ENCODE results near the gene PIGU.

The PIGU gene

DNA sequence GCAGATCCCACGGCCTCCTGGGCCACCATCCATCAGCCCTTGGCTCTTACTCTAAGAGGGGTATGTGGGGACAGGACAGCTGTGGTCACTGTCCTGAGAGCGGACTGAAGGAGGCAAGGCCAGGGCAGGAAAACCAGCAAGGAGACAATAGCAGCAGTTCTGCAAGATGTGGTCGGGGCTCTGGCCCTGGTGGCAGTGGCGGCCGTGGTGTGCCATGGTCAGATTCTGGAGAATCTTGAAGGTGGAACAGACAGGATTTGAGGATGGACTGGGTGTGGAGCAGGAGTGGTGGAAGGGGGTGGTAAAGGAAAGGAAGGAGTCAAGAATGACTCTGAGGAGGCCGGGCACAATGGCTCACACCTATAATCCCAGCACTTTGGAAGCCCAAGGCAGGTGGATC is 124.3 kb downstream of the PIGU start:
- DNase-seq (ENCODE audit: low spot score) = no peak

- no peak for DNase-seq (ENCODE audit: low spot score)
Measured at GRCh38 chr20:34549929-34550305, 127.0 kb downstream of the PIGU start.

DNA sequence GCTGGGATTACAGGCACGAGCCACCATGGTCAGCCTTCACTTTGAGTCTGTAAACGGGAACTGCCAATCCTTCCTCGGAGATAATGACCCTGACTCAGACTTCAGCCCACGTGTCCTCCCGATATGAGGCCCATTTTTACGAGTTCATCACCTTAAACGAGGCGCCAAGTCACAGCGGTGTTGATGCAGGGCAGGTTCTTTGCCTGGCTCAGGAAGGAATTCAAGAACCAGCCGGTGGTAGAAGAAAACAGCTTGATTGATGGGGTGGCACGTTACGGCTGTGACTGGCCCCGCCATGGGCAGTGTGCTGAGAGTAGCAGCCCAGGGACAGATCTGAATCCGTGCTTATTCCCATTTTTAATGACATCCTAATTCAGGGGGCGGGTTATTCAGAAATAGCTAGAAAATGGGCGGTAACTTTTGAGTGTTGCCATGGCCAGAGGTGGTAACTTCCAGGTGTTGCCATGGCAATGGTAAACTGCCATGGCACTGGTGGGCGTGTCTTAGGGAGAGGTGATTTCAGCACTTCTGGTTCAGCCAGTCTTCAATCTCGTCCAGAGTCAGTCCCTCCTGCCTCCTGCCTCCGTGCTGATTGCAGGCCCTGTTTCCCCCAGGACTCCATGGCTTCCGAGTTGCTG is 127.5 kb downstream of the PIGU start:
- no peak for DNase-seq (ENCODE audit: low spot score)

DNA sequence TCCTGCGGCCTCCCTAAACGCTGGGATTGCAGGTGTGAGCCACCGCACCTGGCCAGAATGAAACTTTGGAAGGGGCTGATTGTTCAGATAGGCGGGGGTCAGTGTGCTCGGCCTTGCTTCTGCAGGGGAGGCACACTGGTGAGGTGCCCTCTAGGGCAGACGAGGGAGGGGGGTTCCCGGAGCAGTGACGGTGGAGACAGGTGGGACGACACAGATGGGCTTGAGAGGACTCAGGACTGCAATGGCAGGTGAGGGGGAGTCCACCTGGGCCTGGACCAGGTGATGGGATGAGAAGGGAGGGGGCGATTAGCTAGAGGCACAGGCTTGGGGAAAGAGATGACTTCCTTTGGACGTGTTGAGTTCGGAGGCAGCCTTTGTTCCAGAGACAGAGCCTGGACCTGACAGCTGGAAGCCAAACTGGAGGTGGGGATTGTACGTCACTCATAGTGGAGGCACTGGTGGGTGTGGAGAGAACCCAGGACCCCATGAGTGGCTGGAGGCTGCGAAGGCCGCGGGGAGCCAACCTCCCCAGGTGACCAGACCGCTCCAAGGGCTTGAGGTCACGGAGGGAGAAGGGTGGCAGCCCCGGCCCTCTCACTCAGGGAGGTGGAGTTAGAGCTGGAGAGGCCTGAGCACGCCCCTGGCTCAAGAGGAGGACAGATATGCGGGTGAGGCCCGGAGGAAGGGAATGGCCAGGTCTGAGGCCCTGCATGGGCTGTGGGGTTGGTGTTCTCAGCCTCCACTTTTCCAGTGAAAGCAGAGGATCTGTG is 128.9 kb downstream of the PIGU start:
- no peak for DNase-seq (ENCODE audit: low spot score)

DNA sequence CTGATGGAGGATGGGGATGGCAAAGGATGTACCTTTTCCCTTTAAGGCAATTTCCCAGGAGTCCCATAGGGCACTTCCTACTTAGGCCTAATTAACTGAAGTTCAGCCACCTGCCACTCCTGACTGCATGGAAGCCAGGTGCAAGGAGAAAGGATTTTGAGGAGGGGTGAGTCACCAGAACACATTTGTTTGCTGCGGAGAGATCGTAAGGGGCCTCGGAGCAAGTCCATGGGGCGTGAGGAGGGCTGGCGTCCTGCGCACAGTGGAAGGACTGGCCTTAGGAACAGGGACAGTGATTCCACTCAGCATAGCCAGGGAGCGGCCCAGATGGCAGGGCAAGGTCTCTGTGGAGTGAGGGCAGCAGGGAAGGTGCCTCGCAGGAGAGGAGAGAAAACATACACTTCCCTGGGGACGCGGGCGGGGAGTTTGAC is 130.1 kb downstream of the PIGU start:
- DNase-seq (ENCODE audit: low spot score) = no peak

DNA sequence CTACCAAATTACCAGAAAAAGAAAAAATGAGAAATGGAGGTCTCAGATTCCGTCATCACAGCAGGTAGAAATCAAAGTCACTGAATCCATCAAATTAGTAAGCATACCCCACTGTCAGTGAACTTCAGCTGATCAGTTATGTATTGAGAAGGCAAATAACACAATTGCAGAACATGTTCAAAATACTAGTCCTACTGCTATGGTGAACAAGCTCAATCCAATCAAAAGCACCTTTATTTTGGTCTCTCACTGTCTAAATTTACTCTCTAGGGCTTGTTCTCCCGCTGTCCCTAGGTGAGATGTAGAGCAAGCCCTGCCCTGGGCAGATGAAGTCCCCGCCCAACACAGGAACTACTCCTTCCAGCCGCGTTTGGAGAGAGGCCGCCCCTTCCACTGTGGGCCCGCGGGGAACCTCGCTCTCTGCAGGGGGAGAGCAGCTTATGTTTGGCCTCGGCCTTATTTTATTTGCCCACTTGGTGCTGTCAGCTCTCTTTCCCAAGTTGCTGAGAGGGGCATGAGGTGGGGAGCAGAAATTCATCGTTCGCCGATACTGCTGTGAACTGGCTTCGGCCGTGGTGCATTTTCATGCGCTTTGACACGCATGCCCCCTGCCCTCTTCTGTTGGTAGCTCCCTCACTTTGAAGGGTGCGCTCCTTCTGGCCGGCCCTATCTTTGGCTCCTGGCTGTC is 132.6 kb downstream of the PIGU start:
- DNase-seq (ENCODE audit: low spot score) = no peak

GRCh38 chr20:34543463-34544056 is 133.3 kb downstream of the PIGU start:
- DNase-seq (ENCODE audit: low spot score) = no peak

DNA sequence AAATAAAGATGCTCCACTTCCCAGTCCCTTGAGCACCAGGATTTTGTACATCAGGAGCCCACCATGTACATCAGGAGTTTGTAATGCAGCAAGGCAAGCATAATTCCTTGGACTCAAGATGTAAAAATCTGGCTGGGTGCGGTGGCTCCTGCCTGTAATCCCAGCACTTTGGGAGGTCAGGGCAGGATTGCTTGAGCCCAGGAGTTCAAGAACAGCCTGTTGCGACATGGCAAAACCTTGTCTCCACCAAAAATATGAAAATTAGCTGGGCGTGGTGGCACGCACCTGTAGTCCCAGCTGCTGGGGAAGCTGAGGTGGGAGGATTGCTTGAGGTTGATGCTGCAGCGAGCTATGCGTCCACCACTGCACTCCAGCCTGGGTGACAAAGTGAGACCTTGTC is 134.5 kb downstream of the PIGU start:
- DNase-seq (ENCODE audit: low spot score) = no peak

GRCh38 chr20:34541917-34542316 is 135.0 kb downstream of the PIGU start:
- DNase-seq (ENCODE audit: low spot score) = no peak

- DNase-seq (ENCODE audit: low spot score) = no peak
Measured at GRCh38 chr20:34541264-34541901, 135.5 kb downstream of the PIGU start.

DNA sequence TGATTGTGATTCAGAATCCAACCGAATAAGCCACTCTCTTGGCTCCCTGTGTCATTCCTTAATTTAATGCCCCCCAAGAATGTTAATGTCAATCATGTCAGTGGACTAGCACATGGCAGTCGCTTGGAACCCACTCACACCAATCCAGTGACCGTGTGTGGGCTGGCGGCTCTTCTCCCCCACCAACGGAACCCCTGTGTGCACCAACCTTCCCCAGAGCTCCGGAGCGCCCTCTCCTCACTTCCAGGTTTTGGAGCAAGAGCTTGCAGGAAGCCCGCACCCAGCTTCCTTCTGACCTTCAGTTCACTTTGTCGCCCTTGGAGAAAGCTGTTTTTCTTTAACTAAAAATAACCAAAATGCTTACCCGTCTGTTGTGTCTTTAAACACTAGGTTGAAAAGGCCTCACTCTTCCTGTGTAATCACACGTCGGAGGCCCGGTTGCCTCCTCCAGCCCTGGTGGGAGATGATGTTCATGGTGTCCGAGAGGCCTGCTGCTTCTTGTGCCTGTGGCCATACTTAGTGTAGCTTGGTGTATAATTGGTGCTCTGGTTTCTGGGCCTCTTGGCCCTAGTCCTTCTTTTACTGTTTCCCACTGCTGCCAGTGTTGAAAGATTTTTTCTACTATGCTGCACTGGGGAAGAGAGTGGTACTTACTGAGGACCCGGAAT is 136.2 kb downstream of the PIGU start:
- DNase-seq (ENCODE audit: low spot score) = no peak

DNA sequence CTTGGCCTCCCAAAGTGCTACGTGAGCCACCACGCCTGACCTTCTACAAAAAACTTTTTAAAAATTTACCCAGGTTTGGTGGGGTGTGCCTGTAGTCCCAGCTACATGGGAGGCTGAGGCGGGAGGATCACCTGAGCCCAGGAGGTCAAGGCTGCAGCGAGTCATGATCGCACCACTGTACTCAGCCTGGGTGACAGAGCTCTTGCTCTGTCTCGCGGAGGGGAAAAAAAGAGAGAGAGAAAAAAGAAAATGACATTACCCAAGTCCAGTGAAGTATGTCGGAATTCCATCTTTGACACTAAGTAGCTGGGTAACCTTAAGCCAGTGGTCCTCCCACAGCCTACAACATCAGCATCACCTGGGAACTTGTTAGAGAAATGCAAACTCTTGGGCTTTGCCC is 137.1 kb downstream of the PIGU start:
- no peak for DNase-seq (ENCODE audit: low spot score)

DNA sequence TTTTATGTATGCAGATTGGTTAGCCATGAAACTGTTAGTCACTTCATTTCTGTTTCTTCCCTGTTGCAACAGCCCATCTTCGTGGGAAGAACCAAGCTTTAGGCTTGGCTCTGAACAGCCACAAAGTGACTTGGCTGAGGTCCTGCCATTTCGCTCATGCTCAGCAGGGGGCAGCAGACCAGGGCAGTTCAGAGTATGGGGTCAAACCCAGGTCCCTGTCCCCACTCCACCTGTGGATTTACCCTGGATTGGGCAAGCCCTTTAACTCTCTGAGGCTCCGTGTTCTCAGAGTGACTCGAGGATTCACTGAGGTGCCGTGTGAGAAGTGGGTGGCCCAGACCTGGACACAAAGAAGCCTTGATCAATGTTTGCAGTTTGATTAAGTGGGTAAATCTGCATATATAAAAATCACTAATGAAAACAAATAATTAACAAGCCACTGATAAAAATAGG is 138.2 kb downstream of the PIGU start:
- peak; percentile 92 for DNase-seq (ENCODE audit: low spot score)

DNA sequence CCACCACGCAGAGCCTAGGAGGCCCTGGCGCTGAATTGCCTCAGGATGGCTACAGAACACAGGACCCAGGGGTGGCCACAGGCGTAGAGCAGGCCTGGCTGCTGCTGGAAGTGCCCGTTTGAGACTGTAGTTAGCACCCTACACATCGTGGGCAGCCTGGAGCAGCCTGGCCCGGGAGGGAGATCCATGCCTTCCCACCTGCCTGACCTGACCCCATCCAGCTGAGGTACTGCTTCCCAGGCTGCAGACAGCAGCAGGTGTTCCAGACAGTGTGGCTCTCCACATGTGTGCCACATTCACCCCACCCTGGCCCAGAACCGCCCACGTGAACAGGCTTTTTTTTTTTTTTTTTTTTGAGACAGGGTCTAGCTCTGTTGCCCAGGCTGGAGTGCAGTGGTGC is 139.2 kb downstream of the PIGU start:
- DNase-seq (ENCODE audit: low spot score) = no peak

- DNase-seq (ENCODE audit: low spot score) = peak; percentile 75
Measured at GRCh38 chr20:34536798-34537394, 140.0 kb downstream of the PIGU start.

GRCh38 chr20:34535857-34536256 is 141.0 kb downstream of the PIGU start:
- no peak for DNase-seq (ENCODE audit: low spot score)

GRCh38 chr20:34535301-34535840 is 141.5 kb downstream of the PIGU start:
- DNase-seq (ENCODE audit: low spot score) = no peak

GRCh38 chr20:34534391-34535165 is 142.3 kb downstream of the PIGU start:
- DNase-seq (ENCODE audit: low spot score) = no peak

- no peak for DNase-seq (ENCODE audit: low spot score)
Measured at GRCh38 chr20:34532756-34533155, 144.1 kb downstream of the PIGU start.

DNA sequence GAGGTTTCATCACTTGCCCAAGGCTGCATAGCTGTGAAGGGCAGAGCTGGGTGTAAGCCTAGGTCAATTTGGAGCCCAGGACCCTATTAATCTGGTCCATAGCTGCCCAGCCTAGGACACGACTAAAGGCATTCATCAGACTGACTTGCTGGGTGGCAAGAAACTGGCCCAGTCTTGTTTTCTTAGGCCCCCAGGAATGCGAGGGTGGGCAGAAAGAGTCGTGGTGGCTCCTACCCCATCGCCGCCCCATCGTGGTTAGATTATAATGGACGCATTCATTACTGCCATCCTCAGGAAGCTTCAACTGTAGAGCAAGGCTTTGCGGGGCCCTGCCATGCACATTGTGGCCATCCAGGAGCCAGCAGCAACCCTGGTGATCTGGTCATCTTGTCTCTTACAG is 144.6 kb downstream of the PIGU start:
- no peak for DNase-seq (ENCODE audit: low spot score)

Measured in HuH-7 (cell line).